ENCODE measurements around the gene LTBP3. TPM values are rescaled to one million over a fixed set of nuclear protein-coding genes. Genes with fewer than 3 reads are reported as not detected.
"Not testable (repeated sequence)": the region's sequence is repeated elsewhere in the genome, so short reads cannot be mapped to it uniquely, and the experiment has no call there.

LTBP3 gene
- total RNA-seq, 1 experiment from 2014 or later: 10.6 TPM

GRCh38 chr11:65565624-65566453 lies 7.7 kb upstream of the LTBP3 start:
- Histone ChIP-seq H3K14ac (ENCODE audit: insufficient read depth, low read length) (no peak overlapping the region), H3K4me1 (ENCODE audit: insufficient read depth, low read length) (no peaks in the 10 kb centered on the region), H2AK5ac (ENCODE audit: insufficient read length, low read length) (no peak overlapping the region), H2BK20ac (ENCODE audit: low read depth, low read length, poor library complexity, severe bottlenecking) (no peak overlapping the region), H4K91ac (ENCODE audit: insufficient read length, low read depth, low read length) (no peak overlapping the region), H3K4me2 (ENCODE audit: insufficient read depth, insufficient read length, low read length) (no peak overlapping the region), H3K9me3 (ENCODE audit: control insufficient read depth, low read depth, low read length) (no peaks in the 10 kb centered on the region), H2AFZ (ENCODE audit: low read length) (no peak overlapping the region), H2BK120ac (ENCODE audit: low read depth, low read length, poor library complexity, severe bottlenecking) (no peak overlapping the region), H3K4ac (ENCODE audit: low read depth, low read length) (no peak overlapping the region), H3K27ac (ENCODE audit: insufficient read length, low read depth, low read length) (no peak overlapping the region), H2BK5ac (ENCODE audit: insufficient read length, low read length) (no peak overlapping the region), H4K5ac (ENCODE audit: insufficient read length, low read depth, low read length) (no peak overlapping the region), H3K79me2 (ENCODE audit: insufficient read depth, low read length) (no peaks in the 10 kb centered on the region; the same call in 1 of the 2 replicates), H3K18ac (ENCODE audit: insufficient read length, low read depth, low read length) (no peak overlapping the region), H3K56ac (ENCODE audit: insufficient read length, low read depth, low read length) (no peak overlapping the region), H2BK12ac (ENCODE audit: insufficient read length, low read depth, low read length) (no peak overlapping the region), H3K27me3 (ENCODE audit: insufficient read depth, low read length) (no peaks in the 10 kb centered on the region; the same call in 1 of the 2 replicates), H4K8ac (replicated peaks; ENCODE audit: insufficient read length, low read depth, low read length) (no peak overlapping the region), H2BK15ac (ENCODE audit: low read depth, low read length) (no peak overlapping the region), H3K23me2 (ENCODE audit: insufficient read length, low read depth, low read length, poor library complexity, severe bottlenecking) (peaks cover 14% of the 10 kb centered on the region), H3K23ac (ENCODE audit: insufficient read length, low read depth, low read length) (no peak overlapping the region), H4K20me1 (ENCODE audit: control insufficient read depth, insufficient read depth, insufficient read length) (no peaks in the 10 kb centered on the region), H3K9ac (ENCODE audit: extremely low read depth, insufficient read length, low read length) (no peak overlapping the region), H3K79me1 (ENCODE audit: insufficient read depth, low read depth, low read length, poor library complexity, severe bottlenecking) (peaks cover 2% of the 10 kb centered on the region), H3T11ph (ENCODE audit: low read length) (no peak overlapping the region)
- Mint-ChIP-seq H3K9me3 (no peaks in the 10 kb centered on the region; a peak in 1 of 5 replicates), H3K27ac (no peak overlapping the region), H3K4me3 (no peak overlapping the region), H3K4me1 (peaks cover 17 to 27% of the 10 kb centered on the region in 2 experiments), H3K36me3 (ENCODE audit: insufficient read depth in 1 of 3, low read depth in 3 of 3) (peaks cover 3 to 8% (median 5%) of the 10 kb centered on the region in 3 experiments; a peak in 5 of 7 replicates), H3K27me3 (ENCODE audit: low read depth) (peaks cover 7% of the 10 kb centered on the region)
- no peak for TF ChIP-seq CTCF (conservative IDR thresholded peaks at IDR 0.05)
- no peak for DNase-seq
- WGBS (ENCODE audit: extremely low coverage, insufficient read length, low lambda C conversion rate): no CpG with 5 or more reads among the region's 7 CpGs

GRCh38 chr11:65564879-65565559 lies 6.9 kb upstream of the LTBP3 start:
- not testable (repeated sequence) for H3K23me2 ChIP-seq (ENCODE audit: insufficient read length, low read depth, low read length, poor library complexity, severe bottlenecking); H3K9ac ChIP-seq (ENCODE audit: extremely low read depth, insufficient read length, low read length); H2BK120ac ChIP-seq (ENCODE audit: low read depth, low read length, poor library complexity, severe bottlenecking); H3K23ac ChIP-seq (ENCODE audit: insufficient read length, low read depth, low read length); H3K56ac ChIP-seq (ENCODE audit: insufficient read length, low read depth, low read length); H3K79me1 ChIP-seq (ENCODE audit: insufficient read depth, low read depth, low read length, poor library complexity, severe bottlenecking); H4K91ac ChIP-seq (ENCODE audit: insufficient read length, low read depth, low read length); H3K27me3 ChIP-seq (ENCODE audit: insufficient read depth, low read length); H3K36me3 Mint-ChIP-seq (ENCODE audit: insufficient read depth in 1 of 3, low read depth in 3 of 3); H3K4me2 ChIP-seq (ENCODE audit: insufficient read depth, insufficient read length, low read length); H3K14ac ChIP-seq (ENCODE audit: insufficient read depth, low read length); H3K18ac ChIP-seq (ENCODE audit: insufficient read length, low read depth, low read length); H2BK5ac ChIP-seq (ENCODE audit: insufficient read length, low read length); H4K5ac ChIP-seq (ENCODE audit: insufficient read length, low read depth, low read length); H2AFZ ChIP-seq (ENCODE audit: low read length); H3T11ph ChIP-seq (ENCODE audit: low read length); H3K27ac Mint-ChIP-seq; H3K4me3 Mint-ChIP-seq; H4K20me1 ChIP-seq (ENCODE audit: control insufficient read depth, insufficient read depth, insufficient read length); H3K9me3 Mint-ChIP-seq; H2AK5ac ChIP-seq (ENCODE audit: insufficient read length, low read length); H3K4ac ChIP-seq (ENCODE audit: low read depth, low read length); H3K4me1 ChIP-seq (ENCODE audit: insufficient read depth, low read length); H3K9me3 ChIP-seq (ENCODE audit: control insufficient read depth, low read depth, low read length); H3K79me2 ChIP-seq (ENCODE audit: insufficient read depth, low read length); H2BK12ac ChIP-seq (ENCODE audit: insufficient read length, low read depth, low read length); H4K8ac ChIP-seq (replicated peaks; ENCODE audit: insufficient read length, low read depth, low read length); H3K27ac ChIP-seq (ENCODE audit: insufficient read length, low read depth, low read length); H2BK15ac ChIP-seq (ENCODE audit: low read depth, low read length); DNase-seq; H2BK20ac ChIP-seq (ENCODE audit: low read depth, low read length, poor library complexity, severe bottlenecking)
- Mint-ChIP-seq H3K27me3 (ENCODE audit: low read depth) (peaks cover 13% of the 10 kb centered on the region), H3K4me1 (peaks cover 25 to 31% of the 10 kb centered on the region in 2 experiments)
- no CpG with 5 or more reads among the region's 12 CpGs for WGBS (ENCODE audit: extremely low coverage, insufficient read length, low lambda C conversion rate)

Measured in H9 (cell line).